A673 (cell line): ENCODE measurements around the gene MAN1B1.

Experiments
- EZH2 ChIP-seq: fragments of 200-600 bp; sonication (generic); IDR thresholded peaks from 2 replicates; pipeline ENCODE4 v1.6.1; 2017; ENCODE audit warnings: borderline replicate concordance, low read depth, mild to moderate bottlenecking, mixed read lengths, antibody characterized with exemption, low read length; ENCODE audit not compliant: poor library complexity, severe bottlenecking
- TF ChIP-seq, protein P1 (sequence below): fragments of 300-800, 200-600 bp; sonication (generic); conservative IDR thresholded peaks from 2 replicates; pipeline ENCODE4 v1.5.1; 2017; ENCODE audit warnings: low read depth, mild to moderate bottlenecking, antibody characterized with exemption, low read length, moderate library complexity, mixed read lengths

DNA sequence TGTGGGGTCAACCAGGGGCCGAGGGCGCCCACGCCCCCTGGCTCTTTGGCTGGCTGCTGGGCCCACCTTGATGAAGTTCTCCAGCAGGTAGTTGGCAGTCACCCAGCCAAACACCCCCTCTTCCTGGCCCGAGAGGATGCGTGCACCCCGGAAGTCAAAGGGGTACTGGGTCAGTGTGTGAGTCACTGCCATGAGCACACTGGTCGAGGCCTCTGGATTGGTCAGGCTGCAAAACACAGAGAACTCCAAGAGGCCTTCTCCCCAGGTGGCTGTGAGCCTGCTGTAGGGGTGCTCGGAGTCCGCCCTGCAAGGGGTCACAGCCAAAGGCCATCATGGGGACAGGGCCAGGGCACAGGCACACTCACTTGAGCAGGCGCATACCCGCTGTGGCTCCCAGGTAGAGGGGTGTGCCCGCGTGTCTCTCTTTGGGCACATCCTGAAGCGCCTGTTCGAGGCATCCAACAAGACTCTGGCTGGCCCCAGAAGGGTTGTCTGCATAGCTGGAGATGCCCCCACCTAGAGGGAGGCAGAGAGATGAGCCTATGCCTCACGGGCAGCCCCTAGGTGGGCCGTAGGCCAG is 35.5 kb upstream of the MAN1B1 start:
- TF ChIP-seq EZH2, result no peak
- TF ChIP-seq, protein P1, sequence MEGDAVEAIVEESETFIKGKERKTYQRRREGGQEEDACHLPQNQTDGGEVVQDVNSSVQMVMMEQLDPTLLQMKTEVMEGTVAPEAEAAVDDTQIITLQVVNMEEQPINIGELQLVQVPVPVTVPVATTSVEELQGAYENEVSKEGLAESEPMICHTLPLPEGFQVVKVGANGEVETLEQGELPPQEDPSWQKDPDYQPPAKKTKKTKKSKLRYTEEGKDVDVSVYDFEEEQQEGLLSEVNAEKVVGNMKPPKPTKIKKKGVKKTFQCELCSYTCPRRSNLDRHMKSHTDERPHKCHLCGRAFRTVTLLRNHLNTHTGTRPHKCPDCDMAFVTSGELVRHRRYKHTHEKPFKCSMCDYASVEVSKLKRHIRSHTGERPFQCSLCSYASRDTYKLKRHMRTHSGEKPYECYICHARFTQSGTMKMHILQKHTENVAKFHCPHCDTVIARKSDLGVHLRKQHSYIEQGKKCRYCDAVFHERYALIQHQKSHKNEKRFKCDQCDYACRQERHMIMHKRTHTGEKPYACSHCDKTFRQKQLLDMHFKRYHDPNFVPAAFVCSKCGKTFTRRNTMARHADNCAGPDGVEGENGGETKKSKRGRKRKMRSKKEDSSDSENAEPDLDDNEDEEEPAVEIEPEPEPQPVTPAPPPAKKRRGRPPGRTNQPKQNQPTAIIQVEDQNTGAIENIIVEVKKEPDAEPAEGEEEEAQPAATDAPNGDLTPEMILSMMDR, result no peak
